ENCODE measurements around the gene PSME1. TPM values are rescaled to one million over a fixed set of nuclear protein-coding genes. Genes with fewer than 3 reads are reported as not detected.

Gene PSME1
- total and polyA plus RNA-seq, 2 of the 13 experiments (the other 11 are each of a cell fraction or from before 2014, with no cell fraction given): 159 to 608 TPM

GRCh38 chr14:24135834-24136683 is at the start of gene PSME1 (continued):
- no peak for TF ChIP-seq CREB1 (IDR thresholded peaks at IDR 0.05)
- TF ChIP-seq CREB1 (CRISPR knock-in tag; IDR thresholded peaks at IDR 0.05): no peak
- TF ChIP-seq FIP1L1 (IDR thresholded peaks at IDR 0.05; ENCODE audit: borderline replicate concordance, insufficient read depth, low read depth, low read length): no peak
- TF ChIP-seq ATF3 (CRISPR knock-in tag; IDR thresholded peaks at IDR 0.05): no peak
- no peak for TF ChIP-seq FOXA1 (IDR thresholded peaks at IDR 0.05)
- TF ChIP-seq FOXA1 (CRISPR knock-in tag; IDR thresholded peaks at IDR 0.05): 0 out of 2 replicates have a peak, but pooled peaks have one; percentile 13
- TF ChIP-seq ZNF44 (CRISPR knock-in tag; IDR thresholded peaks at IDR 0.05): no peak
- peak; percentile 87 for TF ChIP-seq HNRNPLL (IDR thresholded peaks at IDR 0.05; ENCODE audit: low read depth, low read length, poor library complexity, severe bottlenecking)
- TF ChIP-seq ZNF138 (CRISPR knock-in tag; IDR thresholded peaks at IDR 0.05; ENCODE audit: low read depth): peak; percentile 82; the same call in 1 of the 2 replicates
- no peak for TF ChIP-seq RBAK (CRISPR knock-in tag; IDR thresholded peaks at IDR 0.05)
- TF ChIP-seq ZNF124 (CRISPR knock-in tag; IDR thresholded peaks at IDR 0.05): no peak
- no peak for TF ChIP-seq FOSL2 (CRISPR knock-in tag; IDR thresholded peaks at IDR 0.05)
- no peak for TF ChIP-seq RBM22 (optimal IDR thresholded peaks at IDR 0.05; ENCODE audit: low read length)
- no peak for TF ChIP-seq NR2F6 (IDR thresholded peaks at IDR 0.05)
- TF ChIP-seq NR2F6 (CRISPR knock-in tag; IDR thresholded peaks at IDR 0.05): peak; percentile 72; the same call in 1 of the 2 replicates
- peak; percentile 95 for TF ChIP-seq ZNF788 (CRISPR knock-in tag; IDR thresholded peaks at IDR 0.05; ENCODE audit: borderline replicate concordance)
- peak; percentile 96 for TF ChIP-seq PHF8 (CRISPR knock-in tag; IDR thresholded peaks at IDR 0.05)
- no peak for TF ChIP-seq ZNF260 (CRISPR knock-in tag; IDR thresholded peaks at IDR 0.05; ENCODE audit: borderline replicate concordance, low read depth)
- peak; percentile 95 for TF ChIP-seq IKZF5 (CRISPR knock-in tag; IDR thresholded peaks at IDR 0.05)
- no peak for TF ChIP-seq ZNF180 (CRISPR knock-in tag; IDR thresholded peaks at IDR 0.05; ENCODE audit: borderline replicate concordance, low read depth)
- TF ChIP-seq ZNF256 (CRISPR knock-in tag; conservative IDR thresholded peaks at IDR 0.05): peak; percentile 43; the same call in 1 of the 2 replicates
- TF ChIP-seq STAT6 (CRISPR knock-in tag; IDR thresholded peaks at IDR 0.05; ENCODE audit: borderline replicate concordance): no peak
- TF ChIP-seq ATF6 (CRISPR knock-in tag; conservative IDR thresholded peaks at IDR 0.05): no peak; the same call in 1 of the 2 replicates
- TF ChIP-seq NFE2L2 (IDR thresholded peaks at IDR 0.05; ENCODE audit: low read length): no peak
- peak; percentile 40; the same call in 1 of the 2 replicates for TF ChIP-seq JUN (CRISPR knock-in tag; IDR thresholded peaks at IDR 0.05)
- no peak for TF ChIP-seq TRIM24 (CRISPR knock-in tag; IDR thresholded peaks at IDR 0.05)

All from HepG2 (cell line).